ENCODE data around the gene DSG4.

GRCh38 chr18:31410716-31411483 lies 34.3 kb downstream of the DSG4 start:
- no peak for TF ChIP-seq CTCF (IDR thresholded peaks at IDR 0.05)
- no peak for TF ChIP-seq POLR2A (IDR thresholded peaks at IDR 0.05)
- no peak for TF ChIP-seq EP300 (IDR thresholded peaks at IDR 0.05)
